ENCODE results near the gene PCLO.
A peak's percentile ranks its signal among the peaks of the same experiment; 100 is the strongest.

GRCh38 chr7:82729172-82730030 is 433.3 kb downstream of the PCLO start:
- peak; percentile 43; the same call in 1 of the 2 replicates for TF ChIP-seq CTCF (IDR thresholded peaks at IDR 0.05)
- no peak for TF ChIP-seq SP1 (CRISPR knock-in tag; conservative IDR thresholded peaks at IDR 0.05)
- no peak for TF ChIP-seq TEAD4 (CRISPR knock-in tag; IDR thresholded peaks at IDR 0.05)
- TF ChIP-seq MAX (CRISPR knock-in tag; IDR thresholded peaks at IDR 0.05), result no peak
- TF ChIP-seq ETV6 (CRISPR knock-in tag; IDR thresholded peaks at IDR 0.05), result no peak
- TF ChIP-seq ATF3 (CRISPR knock-in tag; conservative IDR thresholded peaks at IDR 0.05), result no peak
- TF ChIP-seq JUN (CRISPR knock-in tag; IDR thresholded peaks at IDR 0.05), result no peak
- no peak for TF ChIP-seq SOX15 (CRISPR knock-in tag; IDR thresholded peaks at IDR 0.05)
- TF ChIP-seq FOXK1 (CRISPR knock-in tag; IDR thresholded peaks at IDR 0.05), result no peak
- TF ChIP-seq ZMAT4 (CRISPR knock-in tag; IDR thresholded peaks at IDR 0.05), result no peak

Measured in WTC11 (cell line).